Loucy (cell line): ENCODE data around the gene ANKRD6.

ENCODE experiments used
- H2AFZ ChIP-seq: fragments of 200-600 bp; sonication (generic); 2 replicates; pipeline ENCODE4 v1.6.0; 2016; ENCODE audit warnings: antibody characterized with exemption, mild to moderate bottlenecking, low read length, moderate library complexity
- H3F3A ChIP-seq: fragments of 200-600 bp; 2 replicates; pipeline ENCODE4 v1.6.0; 2016; ENCODE audit warnings: antibody characterized with exemption, low read depth, mild to moderate bottlenecking
- H3K27me3 ChIP-seq: fragments of 200-600 bp; sonication (generic); 2 replicates; pipeline ENCODE4 v1.6.1; 2014; ENCODE audit warnings: low read length, mild to moderate bottlenecking; ENCODE audit not compliant: insufficient read depth, poor library complexity, severe bottlenecking
- H3K36me3 ChIP-seq: fragments of 200-600 bp; sonication (generic); 2 replicates; pipeline ENCODE4 v1.6.1; 2016; ENCODE audit warnings: low read length; ENCODE audit not compliant: insufficient read depth
- H3K4me1 ChIP-seq: fragments of 200-600 bp; sonication (generic); 2 replicates; pipeline ENCODE4 v1.5.1; 2014; ENCODE audit warnings: low read length, mild to moderate bottlenecking; ENCODE audit not compliant: insufficient read depth, poor library complexity, severe bottlenecking
- H3K4me2 ChIP-seq: fragments of 200-600 bp; sonication (generic); 2 replicates; pipeline ENCODE4 v1.6.0; 2014; ENCODE audit warnings: antibody characterized with exemption, low read length, low read depth, mild to moderate bottlenecking; ENCODE audit not compliant: poor library complexity, severe bottlenecking
- H3K4me3 ChIP-seq: fragments of 200-600 bp; sonication (generic); 2 replicates; pipeline ENCODE4 v1.5.1; 2014; ENCODE audit warnings: low read length, mild to moderate bottlenecking, mixed read lengths; ENCODE audit not compliant: poor library complexity, severe bottlenecking
- H3K79me2 ChIP-seq: fragments of 200-600 bp; sonication (generic); 2 replicates; pipeline ENCODE4 v1.6.1; 2014; ENCODE audit warnings: low read length; ENCODE audit not compliant: insufficient read depth
- H3K9ac ChIP-seq: fragments of 200-600 bp; sonication (generic); 2 replicates; pipeline ENCODE4 v1.6.0; 2014; ENCODE audit warnings: mild to moderate bottlenecking, low read depth, low read length, moderate library complexity; ENCODE audit not compliant: poor library complexity, severe bottlenecking
- H3K9me2 ChIP-seq: fragments of 200-600 bp; sonication (generic); replicated peaks from 2 replicates; pipeline ENCODE4 v1.6.1; 2016; ENCODE audit warnings: low read depth, low read length, mixed read lengths
- H3K9me3 ChIP-seq: fragments of 200-600 bp; sonication (generic); 2 replicates; pipeline ENCODE4 v1.6.1; 2014; ENCODE audit warnings: mild to moderate bottlenecking, antibody characterized with exemption, low read length, low read depth; ENCODE audit not compliant: insufficient read depth
- H4K20me1 ChIP-seq: fragments of 200-600 bp; sonication (generic); 2 replicates; pipeline ENCODE4 v1.6.0; 2014; ENCODE audit warnings: antibody characterized with exemption, low read length, mild to moderate bottlenecking; ENCODE audit not compliant: insufficient read depth, poor library complexity, severe bottlenecking
- CTCF ChIP-seq: fragments of 200-600 bp; sonication (generic); conservative IDR thresholded peaks from 2 replicates; pipeline ENCODE4 v1.5.1; 2014; ENCODE audit warnings: mild to moderate bottlenecking, antibody characterized with exemption, low read length
- EZH2phosphoT487 ChIP-seq: fragments of 200-600 bp; IDR thresholded peaks from 2 replicates; pipeline ENCODE4 v1.6.1; 2018; ENCODE audit warnings: antibody characterized with exemption, mild to moderate bottlenecking, moderate library complexity, borderline replicate concordance

ANKRD6 gene

DNA sequence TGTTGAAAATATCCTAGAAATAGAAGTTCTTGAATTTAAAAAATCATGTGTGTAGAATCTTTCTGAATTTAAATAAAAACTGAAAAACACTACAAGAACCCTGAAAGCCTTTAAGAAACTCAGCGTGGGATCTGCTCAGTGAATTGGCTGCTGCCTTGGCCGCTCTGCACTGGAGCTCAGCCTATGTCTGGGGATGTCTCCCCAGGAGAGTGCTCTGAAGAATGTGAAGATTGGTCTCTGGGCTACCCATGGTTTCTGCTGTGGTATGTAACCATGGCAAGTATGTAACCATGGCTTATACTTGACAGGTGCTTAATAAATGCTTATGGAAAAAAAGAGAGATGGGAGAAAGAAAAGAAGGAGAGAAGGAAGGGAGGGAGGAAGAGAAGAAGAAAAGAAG is 17.8 kb upstream of the ANKRD6 start:
- H3K4me2 ChIP-seq = no peak overlapping the region
- H4K20me1 ChIP-seq = peaks cover 6% of the 10 kb centered on the region
- no peak for TF ChIP-seq EZH2phosphoT487
- TF ChIP-seq CTCF = no peak
- H3F3A ChIP-seq = no peaks in the 10 kb centered on the region
- no peak overlapping the region for H3K9ac ChIP-seq
- no peaks in the 10 kb centered on the region for H3K27me3 ChIP-seq
- H3K36me3 ChIP-seq = no peaks in the 10 kb centered on the region
- peaks cover 27% of the 10 kb centered on the region for H3K79me2 ChIP-seq
- H3K4me3 ChIP-seq = no peak overlapping the region
- H3K9me2 ChIP-seq = no peaks in the 10 kb centered on the region
- H3K4me1 ChIP-seq = peaks cover 17% of the 10 kb centered on the region
- no peak overlapping the region for H2AFZ ChIP-seq
- no peaks in the 10 kb centered on the region for H3K9me3 ChIP-seq

DNA sequence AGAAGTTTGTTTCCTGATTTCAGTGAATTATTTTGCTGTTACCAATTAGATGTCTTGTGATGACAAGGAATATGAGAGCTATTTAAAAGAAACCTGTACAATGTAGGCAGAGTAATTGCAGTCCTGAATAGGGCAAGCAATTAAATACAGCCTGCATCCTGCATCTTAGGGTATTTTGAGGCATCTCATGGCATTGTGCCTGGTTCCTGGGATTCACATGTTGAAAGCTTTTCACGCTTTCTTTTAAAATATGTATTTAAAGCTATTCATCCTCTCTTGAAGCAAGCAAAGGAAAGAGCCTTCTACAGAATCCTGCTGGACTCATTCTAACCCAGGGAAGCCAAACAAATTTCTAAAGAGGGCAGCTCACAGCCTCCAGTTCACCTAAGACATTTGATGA is 16.2 kb upstream of the ANKRD6 start:
- Histone ChIP-seq H3F3A (no peaks in the 10 kb centered on the region), H2AFZ (no peak overlapping the region), H3K9ac (no peak overlapping the region), H3K4me2 (no peak overlapping the region), H4K20me1 (no peaks in the 10 kb centered on the region), H3K4me1 (peaks cover 7% of the 10 kb centered on the region), H3K9me2 (no peaks in the 10 kb centered on the region), H3K79me2 (peaks cover 11% of the 10 kb centered on the region; the same call in 1 of the 2 replicates), H3K27me3 (no peaks in the 10 kb centered on the region), H3K9me3 (no peaks in the 10 kb centered on the region), H3K36me3 (no peaks in the 10 kb centered on the region), H3K4me3 (no peak overlapping the region)
- TF ChIP-seq CTCF = no peak
- TF ChIP-seq EZH2phosphoT487 = no peak

DNA sequence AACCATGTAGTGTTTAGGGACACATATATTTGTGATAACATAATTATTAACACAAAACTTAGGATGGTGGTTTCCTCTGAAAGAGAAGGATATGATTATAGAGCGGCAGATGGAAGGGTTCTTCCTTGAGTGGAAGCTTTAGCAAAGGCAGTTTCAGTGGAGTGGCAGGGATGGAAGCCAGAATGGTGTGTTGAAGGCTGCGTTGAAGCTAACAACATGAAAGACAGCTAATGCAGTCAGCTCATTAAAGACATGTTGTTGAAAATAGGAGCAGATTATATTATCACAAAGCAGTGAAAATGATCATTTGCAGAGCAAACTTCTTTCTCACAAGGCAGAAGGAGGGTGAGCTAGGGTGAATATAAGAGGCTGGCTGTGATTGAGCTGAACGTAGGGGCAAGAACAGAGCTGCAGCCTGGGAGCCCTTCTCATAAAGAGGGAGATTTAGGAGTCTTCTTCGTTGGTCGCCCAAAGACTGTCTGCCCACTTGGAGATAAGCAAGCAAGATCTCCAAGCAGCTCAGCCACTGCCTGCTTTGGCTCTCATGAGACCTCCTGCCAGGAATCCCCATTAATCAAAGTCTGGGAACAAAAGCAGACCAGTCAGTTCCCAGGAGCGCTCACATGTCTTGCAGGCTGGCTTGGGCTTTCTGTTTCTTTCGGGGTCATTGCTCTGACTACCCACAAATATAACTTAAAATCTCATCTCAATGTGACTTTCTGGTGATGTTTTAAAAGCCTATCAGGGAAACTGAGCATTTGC is 2.6 kb upstream of the ANKRD6 start:
- Histone ChIP-seq H3K4me2 (no peak overlapping the region), H3K36me3 (no peaks in the 10 kb centered on the region)
- TF ChIP-seq EZH2phosphoT487 (no peak), CTCF (no peak)

More for the DNA sequence above, 2.6 kb upstream of the ANKRD6 start:
- Histone ChIP-seq H3K9ac (no peak overlapping the region), H2AFZ (no peak overlapping the region), H3K79me2 (peaks cover 3% of the 10 kb centered on the region; the same call in 1 of the 2 replicates), H3K9me2 (no peaks in the 10 kb centered on the region), H3F3A (peaks cover 10% of the 10 kb centered on the region), H3K27me3 (no peaks in the 10 kb centered on the region), H3K9me3 (no peaks in the 10 kb centered on the region), H3K4me3 (no peak overlapping the region), H3K4me1 (peaks cover 18% of the 10 kb centered on the region), H4K20me1 (no peaks in the 10 kb centered on the region)
